GM19043 (cell line): ENCODE data around the gene NHLH1.

Experiments used
- ATAC-seq: cut with Tn5 transposase; IDR thresholded peaks from one replicate; pipeline ENCODE4 v1.9.1; 2021; ENCODE audit warnings: low read depth; ENCODE audit not compliant: unreplicated experiment

The NHLH1 gene

GRCh38 chr1:160357286-160358002, 9.4 kb upstream of the NHLH1 start:
- no peak for ATAC-seq

GRCh38 chr1:160358073-160358472, 8.8 kb upstream of the NHLH1 start:
- ATAC-seq = no peak

- ATAC-seq = no peak
Observed at GRCh38 chr1:160359559-160360226, 7.2 kb upstream of the NHLH1 start.

GRCh38 chr1:160360227-160360695, 6.6 kb upstream of the NHLH1 start:
- no peak for ATAC-seq

GRCh38 chr1:160361199-160361598, 5.7 kb upstream of the NHLH1 start:
- no peak for ATAC-seq

GRCh38 chr1:160361814-160362167, 5.1 kb upstream of the NHLH1 start:
- no peak for ATAC-seq

- ATAC-seq = no peak
Observed at GRCh38 chr1:160362168-160362957, 4.5 kb upstream of the NHLH1 start.

- ATAC-seq = no peak
Observed at GRCh38 chr1:160363010-160363409, 3.9 kb upstream of the NHLH1 start.

GRCh38 chr1:160363951-160364735, 2.7 kb upstream of the NHLH1 start:
- ATAC-seq = no peak

- ATAC-seq = no peak
Observed at GRCh38 chr1:160365325-160365724, 1.5 kb upstream of the NHLH1 start.

GRCh38 chr1:160367516-160367900, 637 bp downstream of the NHLH1 start:
- no peak for ATAC-seq

GRCh38 chr1:160367934-160368923, 1.4 kb downstream of the NHLH1 start:
- no peak for ATAC-seq

GRCh38 chr1:160369087-160369486, 2.2 kb downstream of the NHLH1 start:
- no peak for ATAC-seq

- no peak for ATAC-seq
Observed at GRCh38 chr1:160370561-160371345, 3.9 kb downstream of the NHLH1 start.

GRCh38 chr1:160371346-160371631, 4.4 kb downstream of the NHLH1 start:
- ATAC-seq = no peak

- no peak for ATAC-seq
Observed at GRCh38 chr1:160371756-160372155, 4.9 kb downstream of the NHLH1 start.

- no peak for ATAC-seq
Observed at GRCh38 chr1:160373696-160374095, 6.8 kb downstream of the NHLH1 start.

GRCh38 chr1:160374306-160375110, 7.6 kb downstream of the NHLH1 start:
- ATAC-seq = no peak
